NCI-H2196 (cell line): ENCODE data around the gene RCHY1.
"Not testable (repeated sequence)": the region's sequence is repeated elsewhere in the genome, so short reads cannot be mapped to it uniquely, and the experiment has no call there.

Experiments used
- DNase-seq: peaks from one replicate; lab custom pipeline; 2025; ENCODE audit not compliant: unreplicated experiment; lab: John Stamatoyannopoulos, UW

Gene RCHY1

DNA sequence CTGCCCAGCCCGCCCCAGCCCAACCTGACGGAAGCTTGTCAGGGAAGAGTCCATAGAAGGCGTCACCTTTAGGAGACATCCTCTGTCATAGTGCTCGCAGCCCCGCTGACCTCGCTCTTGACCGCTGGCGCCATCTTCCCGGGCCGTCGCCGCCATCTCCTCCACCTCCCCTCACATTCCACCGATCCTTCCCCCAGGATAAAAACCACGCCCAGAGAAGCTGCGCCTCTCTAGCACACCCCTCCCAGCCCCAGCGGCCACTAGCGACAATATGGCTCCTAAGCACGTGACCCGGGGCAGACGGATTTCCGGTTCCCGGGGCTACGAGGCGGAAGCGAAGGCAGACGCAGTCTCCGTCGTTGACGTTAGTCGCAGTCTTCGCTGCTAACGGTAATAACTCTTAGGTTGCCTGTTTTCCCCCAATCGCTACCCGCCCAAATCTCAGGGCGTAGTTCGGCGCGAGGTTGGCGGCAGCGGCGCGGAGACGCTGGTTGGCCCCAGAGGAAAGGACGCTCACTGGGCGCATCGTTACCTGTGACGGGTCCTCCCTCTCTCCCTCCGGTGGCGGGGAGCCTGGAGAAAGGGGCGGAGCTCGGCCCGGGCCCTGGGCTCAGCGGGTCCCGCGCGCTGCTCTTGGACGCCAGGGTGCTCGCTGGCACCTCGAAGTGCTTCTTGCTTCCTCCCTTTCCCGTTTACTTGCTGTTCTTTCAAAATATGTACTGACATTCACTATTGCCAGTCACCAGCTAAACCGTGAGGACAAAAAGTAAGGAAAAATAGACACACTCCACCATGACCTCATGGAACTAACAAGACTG is at the start of gene RCHY1, which contains the start of gene THAP6:
TSS of gene RCHY1 (minus strand) at position 273 of the 818 bp plus-strand sequence. CDS start at position 156, 117 bp downstream.
TSS of gene THAP6 (plus strand) at position 343 of the 818 bp plus-strand sequence. CDS start 980 bp downstream, outside the sequence.
- DNase-seq: peak; percentile 90

DNA sequence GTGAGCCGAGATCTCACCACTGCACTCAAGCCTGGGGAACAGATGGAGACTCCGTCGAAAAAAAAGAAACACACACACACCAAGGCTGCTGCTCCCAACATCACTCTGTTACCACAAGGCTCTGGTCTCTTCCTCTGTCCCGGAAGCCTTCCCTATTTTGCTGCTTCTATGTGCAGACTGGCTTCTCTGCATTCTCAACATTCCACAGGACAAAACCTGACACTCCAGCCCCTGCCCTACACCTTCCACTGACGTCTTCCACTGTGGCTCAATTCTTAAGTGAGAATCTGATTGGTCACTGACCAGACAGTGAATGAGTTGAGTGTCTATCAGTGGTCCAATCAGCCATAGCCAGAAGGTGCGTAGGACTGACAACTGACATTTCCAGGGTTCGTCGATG is 47.6 kb upstream of the RCHY1 start:
- no peak for DNase-seq

DNA sequence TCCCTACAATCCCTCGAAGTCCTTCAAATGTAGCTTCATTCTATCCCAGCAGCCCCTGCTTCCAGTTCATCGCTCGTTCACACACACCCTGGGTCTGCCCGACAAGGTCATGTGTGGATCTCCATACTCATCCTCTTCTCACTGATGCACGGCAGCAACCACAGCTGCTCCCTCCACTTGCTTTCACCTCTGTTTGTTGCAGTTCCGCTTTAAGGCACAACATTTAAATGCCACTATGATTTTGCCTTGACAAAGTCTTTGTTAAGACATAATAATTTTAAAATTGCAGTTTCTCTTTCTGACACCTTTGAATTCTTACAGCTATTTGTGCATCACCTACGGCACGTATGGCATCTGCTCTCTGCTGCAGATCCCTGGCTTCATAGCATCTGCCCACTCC is 43.5 kb upstream of the RCHY1 start:
- DNase-seq: no peak

DNA sequence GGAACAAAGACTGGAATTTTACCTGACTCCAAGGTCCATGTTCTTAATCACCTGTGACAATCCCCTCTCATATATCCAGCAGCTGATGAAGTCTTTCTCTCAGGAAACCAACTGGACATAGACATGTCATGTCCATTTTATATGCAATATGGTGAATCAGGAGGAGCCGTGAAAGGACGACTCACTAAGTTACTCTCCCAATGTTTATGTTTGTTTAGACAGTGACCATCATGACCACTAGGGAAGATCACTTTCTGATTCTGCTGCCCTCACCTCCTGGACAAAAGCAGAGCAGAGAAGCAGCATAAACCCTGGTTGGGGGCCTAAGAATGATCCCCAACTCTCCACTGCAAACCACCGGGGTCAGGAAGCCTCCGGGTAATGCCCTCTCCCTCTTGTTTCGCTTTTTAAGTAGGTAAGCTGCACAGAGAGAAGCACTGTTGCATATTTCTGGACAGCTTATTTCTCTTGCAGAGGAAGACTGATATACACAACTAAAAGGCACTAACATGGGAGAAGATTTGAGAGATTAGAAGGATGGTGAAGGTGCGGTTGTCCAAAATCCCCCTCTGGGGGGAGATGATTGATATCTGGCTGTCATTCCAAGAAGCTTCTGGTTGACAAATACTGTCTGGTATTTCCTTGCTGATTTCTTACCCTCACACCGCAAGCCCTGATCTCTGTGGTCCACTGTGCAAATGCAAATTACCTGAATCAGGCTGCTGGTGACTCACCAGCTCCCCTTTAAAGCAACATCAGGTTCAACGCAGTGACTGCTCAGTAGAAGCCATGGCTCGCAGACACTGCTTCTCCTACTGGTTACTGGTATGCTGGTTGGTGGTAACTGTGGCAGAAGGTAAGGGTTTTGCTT is 41.3 kb upstream of the RCHY1 start, which contains the start of gene ODAPH:
TSS of gene ODAPH (plus strand) at position 773 of the 871 bp plus-strand sequence. CDS start at position 790, 17 bp downstream.
- no peak for DNase-seq

DNA sequence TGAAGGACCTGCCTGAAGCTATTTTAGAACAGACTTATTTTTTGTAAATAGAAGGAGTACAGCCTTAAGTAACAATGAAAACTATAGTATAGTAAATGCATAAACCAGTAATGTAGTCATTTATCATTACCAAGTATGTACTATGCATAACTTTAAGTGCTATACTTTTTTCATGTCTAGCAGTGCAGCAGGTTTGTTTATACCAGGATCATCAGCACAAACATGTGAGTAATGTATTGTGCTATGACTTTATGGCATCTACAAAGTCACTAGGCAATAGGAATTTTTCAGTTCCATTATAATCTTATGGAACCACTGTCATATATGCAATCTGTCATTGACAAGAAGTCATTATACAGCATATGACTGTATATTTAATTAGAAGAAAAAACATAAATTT is 38.2 kb upstream of the RCHY1 start:
- DNase-seq: no peak

- no peak for DNase-seq
Measured at GRCh38 chr4:75549019-75549418, 34.8 kb upstream of the RCHY1 start.

- no peak for DNase-seq
Measured at GRCh38 chr4:75547647-75548387, 33.6 kb upstream of the RCHY1 start.

- no peak for DNase-seq
Measured at GRCh38 chr4:75545526-75545925, 31.3 kb upstream of the RCHY1 start.

GRCh38 chr4:75544870-75545269 is 30.7 kb upstream of the RCHY1 start:
- no peak for DNase-seq

- not testable (repeated sequence) for DNase-seq
Measured at GRCh38 chr4:75544220-75544619, 30.0 kb upstream of the RCHY1 start.

GRCh38 chr4:75542824-75543223 is 28.6 kb upstream of the RCHY1 start:
- no peak for DNase-seq

DNA sequence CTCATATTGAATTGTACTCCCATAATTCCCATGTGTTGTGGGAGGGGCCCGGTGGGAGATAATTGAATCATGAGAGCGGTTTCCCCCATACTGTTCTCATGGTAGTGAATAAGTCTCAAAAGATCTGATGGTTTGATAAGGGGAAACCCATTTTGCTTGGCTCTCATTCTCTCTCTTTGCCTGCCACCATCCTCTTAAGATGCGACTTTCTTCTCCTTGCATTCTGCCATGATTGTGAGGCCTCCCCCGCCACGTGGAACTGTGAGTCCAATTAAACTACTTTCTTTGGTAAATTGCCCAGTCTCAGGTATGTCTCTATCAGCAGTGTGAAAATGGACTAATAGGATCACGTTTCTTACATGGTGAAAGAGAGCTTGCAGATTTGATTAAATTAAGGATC is 23.1 kb upstream of the RCHY1 start:
- DNase-seq: not testable (repeated sequence)

DNA sequence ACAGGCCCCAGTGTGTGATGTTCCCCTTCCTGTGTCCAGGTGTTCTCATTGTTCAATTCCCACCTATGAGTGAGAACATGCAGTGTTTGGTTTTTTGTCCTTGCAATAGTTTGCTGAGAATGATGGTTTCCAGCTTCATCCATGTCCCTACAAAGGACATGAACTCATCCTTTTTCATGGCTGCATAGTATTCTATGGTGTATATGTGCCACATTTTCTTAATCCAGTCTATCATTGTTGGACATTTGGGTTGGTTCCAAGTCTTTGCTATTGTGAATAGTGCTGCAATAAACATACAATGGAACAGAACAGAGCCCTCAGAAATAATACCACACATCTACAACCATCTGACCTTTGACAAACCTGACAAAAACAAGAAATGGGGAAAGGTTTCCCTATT is 19.7 kb upstream of the RCHY1 start:
- DNase-seq: not testable (repeated sequence)

DNA sequence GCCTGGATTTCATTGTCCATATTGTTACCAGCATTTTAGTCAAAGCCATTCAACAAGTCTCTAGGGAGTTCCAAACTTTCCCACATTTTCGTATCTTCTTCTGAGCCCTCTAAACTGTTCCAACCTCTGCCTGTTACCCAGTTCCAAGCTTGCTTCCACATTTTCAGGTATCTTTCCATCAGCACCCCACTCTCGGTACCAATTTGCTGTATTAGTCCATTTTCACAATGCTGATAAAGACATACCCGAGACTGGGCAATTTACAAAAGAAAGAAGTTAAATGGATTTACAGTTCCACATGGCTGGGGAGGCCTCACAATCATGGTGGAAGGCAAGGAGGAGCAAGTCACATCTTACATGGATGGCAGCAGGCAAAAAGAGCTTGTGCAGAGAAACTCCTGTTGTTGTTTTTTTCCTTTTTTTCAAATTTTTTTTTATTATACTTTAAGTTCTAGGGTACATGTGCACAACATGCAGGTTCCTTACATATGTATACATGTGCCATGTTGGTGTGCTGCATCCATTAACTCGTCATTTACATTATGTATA is 19.2 kb upstream of the RCHY1 start:
- not testable (repeated sequence) for DNase-seq

- not testable (repeated sequence) for DNase-seq
Measured at GRCh38 chr4:75531536-75532143, 17.4 kb upstream of the RCHY1 start.

DNA sequence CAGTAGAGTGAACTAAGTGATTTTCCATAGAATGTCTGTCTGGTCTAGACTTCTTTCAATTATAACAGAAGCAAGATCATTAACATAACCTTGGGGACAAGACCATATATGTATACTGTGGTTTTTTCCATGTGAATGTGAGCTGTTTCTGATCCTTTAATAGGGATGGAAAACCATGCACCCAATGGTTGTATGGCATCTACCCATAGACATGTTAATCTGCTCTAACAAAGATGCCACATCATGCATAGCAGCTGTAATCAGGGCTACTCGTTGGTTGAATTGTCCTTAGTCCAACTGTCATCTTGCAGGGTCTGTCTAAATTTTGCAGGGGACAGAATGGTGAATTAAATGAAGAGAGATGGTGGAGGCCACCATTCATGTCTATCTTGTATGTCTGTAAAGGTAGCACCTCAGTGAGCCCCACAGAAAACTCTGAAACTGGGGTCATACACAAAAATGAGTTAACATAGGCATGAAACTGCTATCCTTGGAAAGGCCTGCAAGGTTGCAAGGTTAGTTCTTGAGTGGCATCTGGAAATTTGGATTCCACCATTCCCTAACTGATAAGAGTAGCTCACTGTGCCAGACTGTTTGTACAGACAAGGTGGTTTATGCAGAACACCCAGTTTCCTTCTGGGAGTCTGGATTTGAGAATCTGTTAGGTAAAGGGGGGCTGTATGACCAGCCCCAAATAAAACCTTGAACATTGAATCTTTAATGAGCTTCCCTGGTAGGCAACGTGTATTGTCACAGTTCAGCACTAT is 16.5 kb upstream of the RCHY1 start:
- no peak for DNase-seq

GRCh38 chr4:75527482-75527881 is 13.3 kb upstream of the RCHY1 start:
- DNase-seq: no peak

DNA sequence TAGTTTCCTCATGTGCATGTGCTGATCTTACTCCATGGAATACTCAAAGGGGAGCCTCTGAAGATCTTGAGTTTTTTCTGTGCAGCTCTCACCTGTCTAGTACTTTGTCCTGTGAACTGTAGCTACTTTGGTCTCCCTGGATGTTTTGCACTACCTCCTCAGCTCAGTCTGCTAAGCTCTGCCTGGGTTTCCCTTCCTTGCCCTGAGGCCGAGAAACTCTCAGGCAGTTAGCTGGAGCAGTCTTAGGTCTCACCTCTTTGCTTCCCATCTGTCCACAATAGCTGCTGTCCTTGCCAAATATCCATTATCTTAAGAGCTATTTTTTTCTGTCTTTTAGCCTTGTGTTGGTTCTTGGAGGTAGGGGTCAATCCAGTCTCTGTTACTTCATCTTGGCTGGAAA is 11.7 kb upstream of the RCHY1 start:
- DNase-seq: no peak

DNA sequence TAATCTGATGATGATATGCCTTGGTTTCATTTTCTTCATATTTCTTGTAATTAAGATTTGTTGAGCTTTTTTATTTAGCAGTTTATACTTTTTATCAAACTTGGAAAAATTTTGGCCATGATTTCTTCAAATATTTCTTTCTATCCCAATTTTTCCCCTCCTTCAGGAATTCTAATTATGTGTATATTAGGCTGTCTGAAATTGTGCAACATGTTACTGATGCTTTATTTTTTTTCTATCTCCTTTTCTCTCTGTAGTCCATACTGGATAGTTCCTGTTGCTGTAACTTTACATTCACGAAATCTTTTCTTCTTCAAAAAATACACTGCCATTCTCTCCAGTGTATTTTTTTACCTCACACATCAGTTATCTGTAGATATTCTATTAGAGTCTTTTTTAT is 10.9 kb upstream of the RCHY1 start:
- no peak for DNase-seq

DNA sequence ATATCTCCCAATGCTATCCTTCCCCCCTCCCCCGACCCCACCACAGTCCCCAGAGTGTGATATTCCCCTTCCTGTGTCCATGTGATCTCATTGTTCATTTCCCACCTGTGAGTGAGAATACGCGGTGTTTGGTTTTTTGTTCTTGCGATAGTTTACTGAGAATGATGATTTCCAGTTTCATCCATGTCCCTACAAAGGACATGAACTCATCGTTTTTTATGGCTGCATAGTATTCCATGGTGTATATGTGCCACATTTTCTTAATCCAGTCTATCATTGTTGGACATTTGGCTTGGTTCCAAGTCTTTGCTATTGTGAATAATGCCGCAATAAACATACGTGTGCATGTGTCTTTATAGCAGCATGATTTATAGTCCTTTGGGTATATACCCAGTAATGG is 5.2 kb upstream of the RCHY1 start:
- DNase-seq: not testable (repeated sequence)
